A549 (cell line): ENCODE data around the gene BORCS6.

Experiments
- CBX8 ChIP-seq: fragments of 200-600 bp; sonication (generic); IDR thresholded peaks from 2 replicates; pipeline ENCODE4 v1.6.1; 2016
- EP300 ChIP-seq, 2 experiments: fragments of >200 bp; sonication (Bioruptor Twin); formaldehyde crosslinking; IDR thresholded peaks; 2 replicates in 1 of 2; 3 replicates in 1 of 2; pipeline ENCODE4 v1.6.1; 2016 to 2017
- FOSL2 ChIP-seq, 2 experiments: fragments of 450-650 bp in 1 of 2; fragments of >200 bp in 1 of 2; sonication (Bioruptor Twin) in 1 of 2; formaldehyde crosslinking; IDR thresholded peaks; 2 replicates each; pipeline versions ENCODE4 v1.5.0 to v1.6.1; 2016 to 2020; ENCODE audit warnings: mild to moderate bottlenecking in 1 of 2, moderate library complexity in 1 of 2
- KDM5A ChIP-seq: fragments of 200-600 bp; sonication (generic); IDR thresholded peaks from 2 replicates; pipeline ENCODE4 v1.6.1; 2016; ENCODE audit warnings: antibody characterized with exemption, mild to moderate bottlenecking
- MAFK ChIP-seq: fragments of 450-650 bp; IDR thresholded peaks from 2 replicates; pipeline ENCODE4 v1.6.1; 2014; ENCODE audit not compliant: partially characterized antibody
- NFE2L2 ChIP-seq: fragments of 150-350 bp; conservative IDR thresholded peaks from 2 replicates; pipeline ENCODE4 v1.6.1; 2014; ENCODE audit warnings: low read length
- POLR2A ChIP-seq: IDR thresholded peaks from 2 replicates; pipeline ENCODE4 v1.6.1; 2012; ENCODE audit warnings: mild to moderate bottlenecking, low read length
- RAD21 ChIP-seq, 2 experiments: fragments of >200 bp in 1 of 2; sonication (Bioruptor Twin) in 1 of 2; formaldehyde crosslinking in 1 of 2; IDR thresholded peaks in 1 of 2; conservative IDR thresholded peaks in 1 of 2; 2 replicates in 1 of 2; 3 replicates in 1 of 2; pipeline ENCODE4 v1.6.1; 2012 to 2018; ENCODE audit warnings: inconsistent platforms in 1 of 2
- TF ChIP-seq, protein P1 (sequence below): IDR thresholded peaks from 2 replicates; pipeline ENCODE4 v1.6.1; 2012
- TF ChIP-seq, protein P2 (sequence below): fragments of >200 bp; sonication (Bioruptor Twin); formaldehyde crosslinking; IDR thresholded peaks from 3 replicates; pipeline ENCODE4 v1.5.1; 2016

DNA sequence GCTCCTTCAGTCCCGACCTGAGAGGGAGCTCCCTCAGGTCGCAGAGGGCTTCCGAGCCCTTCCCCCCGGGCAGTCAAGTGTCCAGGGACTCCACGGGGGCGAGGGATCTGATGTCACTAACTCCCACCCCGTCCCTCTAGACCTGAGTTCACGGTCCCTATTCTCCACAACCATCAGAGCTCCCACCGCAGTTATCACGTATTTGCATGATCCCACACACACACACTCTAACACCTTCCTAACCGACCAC, 34.1 kb downstream of the BORCS6 start:
- TF ChIP-seq, protein P1, sequence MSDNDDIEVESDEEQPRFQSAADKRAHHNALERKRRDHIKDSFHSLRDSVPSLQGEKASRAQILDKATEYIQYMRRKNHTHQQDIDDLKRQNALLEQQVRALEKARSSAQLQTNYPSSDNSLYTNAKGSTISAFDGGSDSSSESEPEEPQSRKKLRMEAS = no peak
- TF ChIP-seq, protein P2, sequence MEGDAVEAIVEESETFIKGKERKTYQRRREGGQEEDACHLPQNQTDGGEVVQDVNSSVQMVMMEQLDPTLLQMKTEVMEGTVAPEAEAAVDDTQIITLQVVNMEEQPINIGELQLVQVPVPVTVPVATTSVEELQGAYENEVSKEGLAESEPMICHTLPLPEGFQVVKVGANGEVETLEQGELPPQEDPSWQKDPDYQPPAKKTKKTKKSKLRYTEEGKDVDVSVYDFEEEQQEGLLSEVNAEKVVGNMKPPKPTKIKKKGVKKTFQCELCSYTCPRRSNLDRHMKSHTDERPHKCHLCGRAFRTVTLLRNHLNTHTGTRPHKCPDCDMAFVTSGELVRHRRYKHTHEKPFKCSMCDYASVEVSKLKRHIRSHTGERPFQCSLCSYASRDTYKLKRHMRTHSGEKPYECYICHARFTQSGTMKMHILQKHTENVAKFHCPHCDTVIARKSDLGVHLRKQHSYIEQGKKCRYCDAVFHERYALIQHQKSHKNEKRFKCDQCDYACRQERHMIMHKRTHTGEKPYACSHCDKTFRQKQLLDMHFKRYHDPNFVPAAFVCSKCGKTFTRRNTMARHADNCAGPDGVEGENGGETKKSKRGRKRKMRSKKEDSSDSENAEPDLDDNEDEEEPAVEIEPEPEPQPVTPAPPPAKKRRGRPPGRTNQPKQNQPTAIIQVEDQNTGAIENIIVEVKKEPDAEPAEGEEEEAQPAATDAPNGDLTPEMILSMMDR = no peak
- no peak for TF ChIP-seq CBX8
- no peak for TF ChIP-seq EP300 (IDR thresholded peaks at IDR 0.05)
- TF ChIP-seq RAD21 (conservative IDR thresholded peaks at IDR 0.05 in 1 of 2, IDR thresholded peaks at IDR 0.05 in 1 of 2) = no peak
- TF ChIP-seq POLR2A = no peak
- TF ChIP-seq NFE2L2 = no peak
- TF ChIP-seq MAFK = no peak
- no peak for TF ChIP-seq FOSL2 (IDR thresholded peaks at IDR 0.05)
- TF ChIP-seq FOSL2 (CRISPR knock-in tag; IDR thresholded peaks at IDR 0.05) = no peak; the same call in 1 of the 2 replicates
- TF ChIP-seq KDM5A = no peak
